ENCODE measurements around the gene ZC3HAV1. TPM values are rescaled to one million over a fixed set of nuclear protein-coding genes. Genes with fewer than 3 reads are reported as not detected.
"Not testable (repeated sequence)": the region's sequence is repeated elsewhere in the genome, so short reads cannot be mapped to it uniquely, and the experiment has no call there.

The ZC3HAV1 gene
- total RNA-seq, 4 donors from 2014 or later, result 27.7 to 34.7 (median 29.2) TPM

GRCh38 chr7:139104091-139104450, 5.4 kb downstream of the ZC3HAV1 start:
- peaks cover 4 to 66% (median 8%) of the 10 kb centered on the region in 3 donors for H3K4me1 ChIP-seq
- TF ChIP-seq POLR2A (IDR thresholded peaks at IDR 0.05), result no peak
- no peak for TF ChIP-seq CTCF (IDR thresholded peaks at IDR 0.05)
- DNase-seq, result no peak
- H3K27ac ChIP-seq, result peak overlapping the region in 2 of 4 donors; percentile 58 to 99
- peak overlapping the region in 3 of 4 donors; percentile 6 to 95 (median 52) for H3K4me3 ChIP-seq
- H3K9me3 ChIP-seq, result no peaks in the 10 kb centered on the region
- WGBS, 2 donors, result 59 to 70% methylated on average over 8 of the region's 8 CpGs
- H3K27me3 ChIP-seq, result no peaks in the 10 kb centered on the region
- intact Hi-C loops (cut with DNase I), result no loop called here
- H3K36me3 ChIP-seq, result no peaks in the 10 kb centered on the region

GRCh38 chr7:139103057-139103815, 6.3 kb downstream of the ZC3HAV1 start:
- WGBS, 2 donors, result 48 to 56% methylated on average over 5 of the region's 5 CpGs
- no peak for DNase-seq

GRCh38 chr7:139101637-139102158, 7.8 kb downstream of the ZC3HAV1 start:
- no CpG with 5 or more reads among the region's 4 CpGs for WGBS, 2 donors
- DNase-seq; H3K4me3 ChIP-seq; H3K9me3 ChIP-seq; intact Hi-C loops (cut with DNase I); H3K27ac ChIP-seq; H3K27me3 ChIP-seq: not testable (repeated sequence)
- Histone ChIP-seq H3K4me1 (peaks cover 4 to 58% (median 9%) of the 10 kb centered on the region in 3 donors), H3K36me3 (peaks cover 0 to 21% (median 0%) of the 10 kb centered on the region in 3 donors)

More at GRCh38 chr7:139103057-139103815, 6.3 kb downstream of the ZC3HAV1 start:
- H3K4me1 ChIP-seq, result peaks cover 4 to 73% (median 9%) of the 10 kb centered on the region in 3 donors
- H3K36me3 ChIP-seq, result peaks cover 0 to 5% (median 0%) of the 10 kb centered on the region in 3 donors
- peak overlapping the region in 2 of 4 donors; percentile 52 to 95 for H3K4me3 ChIP-seq
- intact Hi-C loops (cut with DNase I), result no loop called here
- H3K9me3 ChIP-seq, result no peaks in the 10 kb centered on the region
- TF ChIP-seq POLR2A (IDR thresholded peaks at IDR 0.05) (no peak), CTCF (IDR thresholded peaks at IDR 0.05) (no peak)
- peak overlapping the region in 2 of 4 donors; percentile 58 to 99 for H3K27ac ChIP-seq
- H3K27me3 ChIP-seq, result no peaks in the 10 kb centered on the region

GRCh38 chr7:139099172-139099947, 10.2 kb downstream of the ZC3HAV1 start:
- no peaks in the 10 kb centered on the region for H3K9me3 ChIP-seq
- intact Hi-C loops (cut with DNase I), result no loop called here
- H3K4me1 ChIP-seq, result peaks cover 0 to 60% (median 11%) of the 10 kb centered on the region in 3 donors
- TF ChIP-seq CTCF (IDR thresholded peaks at IDR 0.05) (no peak), POLR2A (IDR thresholded peaks at IDR 0.05) (no peak)
- peaks cover 0 to 31% (median 0%) of the 10 kb centered on the region in 3 donors for H3K36me3 ChIP-seq
- H3K27ac ChIP-seq, result no peak overlapping the region
- no peak for DNase-seq
- no peak overlapping the region for H3K4me3 ChIP-seq
- WGBS, 2 donors, result 70 to 77% methylated on average over 8 of the region's 8 CpGs
- no peaks in the 10 kb centered on the region for H3K27me3 ChIP-seq

- H3K27me3 ChIP-seq, result no peaks in the 10 kb centered on the region
- H3K4me3 ChIP-seq, result no peak overlapping the region
- peaks cover 0 to 70% (median 15%) of the 10 kb centered on the region in 3 donors for H3K4me1 ChIP-seq
- peak overlapping the region in 2 of 4 donors; percentile 25 to 39 for H3K27ac ChIP-seq
- H3K9me3 ChIP-seq, result no peaks in the 10 kb centered on the region
- intact Hi-C loops (cut with DNase I), result no loop called here
- WGBS, 2 donors, result 47 to 65% methylated on average over 13 of the region's 13 CpGs
- DNase-seq, result peak; percentile 9
- TF ChIP-seq CTCF (IDR thresholded peaks at IDR 0.05) (no peak), POLR2A (IDR thresholded peaks at IDR 0.05) (peak in 1 of 4 donors; percentile 24)
- H3K36me3 ChIP-seq, result peaks cover 0 to 36% (median 0%) of the 10 kb centered on the region in 3 donors
Observed at GRCh38 chr7:139095194-139095659, 14.3 kb downstream of the ZC3HAV1 start.
